Femur (tissue), 1 donor: ENCODE data around the gene ZCCHC4.
"Not testable (repeated sequence)": the region's sequence is repeated elsewhere in the genome, so short reads cannot be mapped to it uniquely, and the experiment has no call there.

Experiments
- DNase-seq: peaks from one replicate; pipeline ENCODE4 v3.0.0-alpha.2; 2017

The ZCCHC4 gene

DNA sequence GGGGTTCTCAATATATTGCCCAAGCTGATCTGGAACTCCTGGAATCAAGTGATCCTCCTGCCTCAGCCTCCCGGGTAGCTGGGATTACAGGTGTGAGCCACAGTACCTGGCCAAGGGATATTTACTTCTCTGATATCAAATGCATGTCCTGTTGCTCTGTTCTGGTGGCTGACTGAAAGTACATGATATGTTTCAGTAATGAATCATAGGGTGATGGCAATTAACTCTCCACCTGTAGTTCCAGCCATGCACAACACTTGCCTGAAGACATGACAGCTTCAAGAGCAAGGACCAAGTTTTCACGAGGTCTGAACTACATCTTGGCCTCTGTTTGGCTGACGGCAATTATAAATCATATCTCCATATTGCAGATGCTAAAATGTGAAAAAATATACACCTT lies 9.1 kb downstream of the ZCCHC4 start:
- no peak for DNase-seq

DNA sequence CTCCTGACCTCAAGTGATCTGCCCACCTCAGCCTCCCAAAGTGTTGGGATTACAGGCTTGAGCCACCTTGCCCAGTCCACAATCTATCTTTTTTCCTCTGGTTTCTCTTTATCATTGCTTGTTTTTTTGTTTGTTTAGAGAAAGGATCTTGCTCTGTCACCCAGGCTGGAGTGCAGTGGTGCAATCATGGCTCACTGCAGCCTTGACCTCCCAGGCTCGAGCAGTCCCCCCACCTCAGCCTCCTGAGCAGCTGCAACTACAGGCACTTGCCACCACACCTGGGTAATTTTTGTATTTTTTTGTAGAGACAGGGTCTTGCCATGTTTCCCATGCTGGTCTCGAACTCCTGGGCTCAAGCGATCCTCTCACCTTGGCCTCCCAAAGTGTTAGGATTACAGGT lies 15.9 kb downstream of the ZCCHC4 start:
- DNase-seq = not testable (repeated sequence)

DNA sequence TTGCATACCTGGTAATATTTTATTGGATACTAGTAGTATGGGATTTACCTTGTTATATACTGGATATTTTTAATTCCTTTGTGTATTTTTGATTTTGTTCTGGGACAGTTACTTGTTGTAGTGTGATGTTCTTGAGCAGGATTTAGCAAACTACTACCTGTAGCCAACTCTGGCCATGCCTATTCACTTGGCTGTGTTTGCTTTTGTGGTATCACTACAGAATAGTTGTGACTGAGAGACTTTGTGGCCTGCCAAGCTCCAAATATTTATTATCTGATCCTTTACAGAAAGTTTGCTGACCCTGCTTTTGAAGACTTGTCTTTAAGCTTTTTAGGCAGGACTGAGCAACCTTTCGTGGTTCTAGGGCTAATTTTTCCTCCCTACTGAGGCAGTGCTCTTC lies 17.8 kb downstream of the ZCCHC4 start:
- DNase-seq = no peak

DNA sequence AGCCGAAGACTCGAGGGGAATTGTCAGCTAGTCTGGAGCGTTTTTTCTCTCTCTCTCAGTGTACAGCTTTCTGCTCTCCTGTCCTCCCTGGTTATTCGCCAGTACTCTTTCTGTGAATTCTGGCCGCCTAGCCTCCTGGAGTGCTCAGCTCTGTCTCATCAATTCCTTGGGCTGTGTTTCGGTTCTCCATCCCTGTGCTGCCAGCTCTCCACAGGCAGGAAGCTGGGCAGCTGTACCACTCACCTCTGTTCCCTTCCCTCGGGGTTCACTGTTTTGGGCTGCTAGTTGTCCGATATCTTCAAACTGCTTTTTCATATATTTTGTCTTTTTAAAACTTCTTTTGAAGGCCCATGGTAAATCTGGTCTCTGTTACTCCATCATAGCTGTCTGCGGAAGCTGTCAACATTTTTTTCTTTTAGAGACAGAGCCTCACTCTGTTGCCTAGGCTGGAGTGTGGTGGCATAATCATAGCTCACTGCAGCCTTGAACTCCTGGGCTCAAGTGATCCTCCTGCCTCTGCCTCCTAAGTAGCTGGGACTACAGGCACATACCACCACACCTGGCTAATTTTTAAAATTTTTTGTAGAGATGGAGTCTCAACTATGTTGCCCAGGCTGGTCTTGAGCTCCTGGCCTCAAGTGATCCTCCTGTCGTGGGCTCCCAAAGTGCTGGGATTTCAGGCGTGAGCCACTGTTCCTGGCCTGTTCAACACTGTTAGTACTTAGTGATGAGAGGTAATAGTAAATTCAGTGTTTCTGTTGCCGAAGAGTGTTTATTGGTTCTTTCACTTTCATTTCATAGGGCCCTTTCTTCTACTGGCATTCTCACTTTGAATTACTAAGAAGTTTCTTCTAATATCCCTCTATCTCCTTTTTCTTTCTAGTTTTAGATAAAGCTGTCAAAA lies 18.6 kb downstream of the ZCCHC4 start:
- DNase-seq = no peak

DNA sequence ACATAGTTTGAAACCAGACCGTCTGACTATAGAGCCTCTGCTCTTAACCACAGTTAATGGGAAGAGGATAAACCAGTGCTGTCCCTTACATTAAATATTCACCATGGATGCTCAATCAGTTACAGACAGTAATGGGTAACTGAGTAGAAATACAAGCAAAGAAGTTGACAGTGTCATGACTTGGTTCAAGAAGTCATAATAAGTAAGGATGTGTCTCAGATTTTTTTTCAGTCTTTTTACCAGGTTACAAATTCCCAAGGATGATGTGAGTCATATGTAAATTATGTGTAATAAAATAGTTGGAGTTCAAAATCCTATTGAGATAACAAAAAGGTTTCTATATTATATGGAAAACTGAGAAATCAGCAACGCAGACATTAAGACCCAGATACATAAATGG lies 31.1 kb downstream of the ZCCHC4 start:
- DNase-seq = no peak

DNA sequence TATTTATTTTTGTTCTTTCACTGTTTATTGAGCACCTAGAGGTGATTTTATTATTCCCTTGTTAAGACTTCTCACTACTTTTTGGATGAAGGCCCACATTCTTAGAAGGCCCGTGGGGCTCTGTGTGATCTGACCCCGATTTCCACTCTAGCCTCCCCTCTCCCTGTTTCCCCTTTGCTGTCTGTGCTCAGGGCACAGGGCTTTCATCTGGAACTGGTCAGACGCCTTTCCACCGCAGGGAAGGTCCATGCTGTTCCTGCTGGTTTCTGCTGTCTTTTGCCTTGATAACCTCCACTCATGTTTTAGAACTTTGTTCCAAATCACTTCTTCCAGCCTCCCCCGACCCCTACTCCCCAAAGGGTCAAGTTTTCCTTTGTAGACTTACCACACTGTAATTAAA lies 33.2 kb downstream of the ZCCHC4 start:
- no peak for DNase-seq

DNA sequence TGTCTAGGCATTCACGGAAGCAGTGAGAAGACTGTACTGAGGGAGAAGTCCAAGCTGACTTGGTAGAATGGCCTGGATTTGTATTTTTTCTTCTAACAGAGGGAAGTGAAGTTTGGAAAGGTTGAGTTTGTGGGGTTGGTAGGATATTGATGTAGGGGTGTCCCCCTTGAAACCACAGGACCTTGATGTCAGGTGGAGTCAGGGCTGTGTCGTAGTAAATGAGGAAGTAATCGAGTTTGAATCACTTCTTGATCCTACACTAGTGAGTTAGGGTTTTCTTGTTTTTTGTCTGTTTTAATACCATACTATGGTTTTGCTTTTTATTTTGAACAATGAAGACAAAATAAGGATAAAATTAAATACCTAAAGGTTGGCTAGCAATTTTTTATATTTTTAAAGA lies 34.3 kb downstream of the ZCCHC4 start:
- no peak for DNase-seq

DNA sequence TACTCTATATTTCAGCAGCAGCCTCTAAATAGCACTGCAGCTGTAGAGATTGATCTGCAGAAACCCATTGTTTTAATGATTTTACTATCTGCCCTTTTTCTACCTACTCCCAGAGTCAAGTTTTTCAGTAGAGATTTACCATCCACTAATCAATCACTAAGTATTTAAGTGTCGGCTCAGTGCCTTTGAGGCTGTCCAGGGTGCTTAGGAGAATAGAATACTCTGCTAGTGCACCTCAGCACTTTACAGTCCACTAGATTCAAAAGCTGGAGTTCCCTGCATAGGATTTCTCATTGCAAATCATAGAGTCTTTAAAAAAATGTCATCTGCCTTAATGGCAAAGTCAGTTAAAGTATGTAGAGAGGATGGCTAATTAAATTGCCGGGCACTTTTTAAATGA lies 34.9 kb downstream of the ZCCHC4 start:
- DNase-seq = no peak

DNA sequence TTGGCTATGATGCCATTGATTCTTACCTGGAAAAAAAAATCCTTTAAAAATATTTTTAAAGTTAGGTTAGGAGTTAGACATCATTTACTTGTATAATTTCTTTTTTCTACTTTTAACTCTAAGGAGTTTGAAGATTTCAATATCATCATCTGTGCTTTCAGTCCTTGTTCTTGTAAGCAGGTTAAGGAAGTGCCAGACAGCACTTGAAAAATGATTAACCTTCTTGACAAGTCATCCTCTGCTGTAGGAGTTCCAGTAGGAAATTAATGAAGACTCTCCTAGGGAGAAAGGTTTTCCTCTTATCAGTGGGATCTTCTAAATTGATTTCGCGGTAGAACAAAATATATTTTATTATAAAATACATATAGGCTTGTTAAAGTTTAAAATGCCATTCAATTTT lies 35.4 kb downstream of the ZCCHC4 start:
- DNase-seq = no peak

DNA sequence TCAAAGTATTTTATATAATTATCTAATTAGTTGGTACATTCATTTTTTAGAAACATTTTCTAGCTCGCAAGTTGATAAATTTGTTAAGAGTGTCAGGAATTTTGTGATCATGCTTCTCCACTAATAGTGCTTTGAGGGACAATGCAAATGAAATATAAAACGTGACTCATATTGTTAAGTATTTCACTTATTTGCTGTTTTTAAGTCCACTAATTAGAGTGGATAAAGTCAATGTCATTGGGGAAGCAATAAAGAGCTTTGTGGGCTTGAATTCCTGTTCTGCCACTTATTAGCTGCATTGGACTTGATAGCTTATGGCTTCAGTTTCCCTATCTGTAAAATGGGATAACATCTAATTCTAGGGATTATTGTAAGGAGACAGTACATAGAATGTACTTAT lies 38.0 kb downstream of the ZCCHC4 start:
- no peak for DNase-seq

DNA sequence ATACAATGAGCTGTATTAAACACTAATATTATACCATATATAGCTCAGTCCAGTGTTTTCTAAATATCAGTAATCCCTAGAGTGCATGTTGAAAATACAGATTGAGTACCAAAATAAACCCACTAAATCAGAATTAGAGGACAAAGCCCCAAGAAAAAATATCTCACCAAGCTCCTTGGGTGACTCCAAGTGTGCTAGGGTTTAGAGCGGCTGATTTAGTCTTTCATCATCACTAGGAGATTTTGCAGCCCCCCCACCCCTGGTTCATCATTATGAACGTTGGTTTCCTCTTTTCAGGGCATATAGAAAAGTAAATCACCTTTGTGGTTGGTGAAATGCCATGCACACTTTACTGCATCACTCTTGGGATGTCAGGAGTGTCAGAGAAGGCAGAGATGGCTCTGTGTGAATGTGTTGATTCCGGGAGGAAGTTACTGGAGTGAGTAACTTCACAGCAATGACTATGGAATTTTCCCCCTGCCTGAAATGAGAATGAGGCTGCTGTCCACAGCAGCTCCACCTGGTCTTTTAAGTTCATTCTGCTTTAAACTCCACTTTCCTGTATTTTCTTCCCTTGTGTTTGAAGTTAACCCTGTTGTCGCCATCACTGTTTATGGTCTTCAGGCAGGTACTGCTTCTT lies 39.3 kb downstream of the ZCCHC4 start:
- DNase-seq = no peak

DNA sequence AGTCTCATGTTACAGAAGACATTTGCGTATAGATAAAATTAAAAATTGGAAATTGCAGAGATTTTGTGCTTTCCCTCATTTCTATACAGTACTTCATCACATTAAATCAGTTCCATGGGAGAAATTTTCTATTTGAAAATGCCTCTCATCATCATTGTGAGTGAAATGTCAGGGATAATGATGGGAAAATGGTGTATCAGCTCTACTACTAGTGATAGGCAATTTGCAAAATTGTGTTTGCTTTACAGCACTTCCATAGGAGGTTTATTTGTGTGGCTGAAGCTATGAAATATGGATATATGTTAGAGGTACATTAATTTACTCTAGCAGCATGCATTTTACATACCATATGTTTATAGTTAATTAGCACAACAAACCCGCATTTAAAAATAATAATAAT lies 43.5 kb downstream of the ZCCHC4 start:
- no peak for DNase-seq

DNA sequence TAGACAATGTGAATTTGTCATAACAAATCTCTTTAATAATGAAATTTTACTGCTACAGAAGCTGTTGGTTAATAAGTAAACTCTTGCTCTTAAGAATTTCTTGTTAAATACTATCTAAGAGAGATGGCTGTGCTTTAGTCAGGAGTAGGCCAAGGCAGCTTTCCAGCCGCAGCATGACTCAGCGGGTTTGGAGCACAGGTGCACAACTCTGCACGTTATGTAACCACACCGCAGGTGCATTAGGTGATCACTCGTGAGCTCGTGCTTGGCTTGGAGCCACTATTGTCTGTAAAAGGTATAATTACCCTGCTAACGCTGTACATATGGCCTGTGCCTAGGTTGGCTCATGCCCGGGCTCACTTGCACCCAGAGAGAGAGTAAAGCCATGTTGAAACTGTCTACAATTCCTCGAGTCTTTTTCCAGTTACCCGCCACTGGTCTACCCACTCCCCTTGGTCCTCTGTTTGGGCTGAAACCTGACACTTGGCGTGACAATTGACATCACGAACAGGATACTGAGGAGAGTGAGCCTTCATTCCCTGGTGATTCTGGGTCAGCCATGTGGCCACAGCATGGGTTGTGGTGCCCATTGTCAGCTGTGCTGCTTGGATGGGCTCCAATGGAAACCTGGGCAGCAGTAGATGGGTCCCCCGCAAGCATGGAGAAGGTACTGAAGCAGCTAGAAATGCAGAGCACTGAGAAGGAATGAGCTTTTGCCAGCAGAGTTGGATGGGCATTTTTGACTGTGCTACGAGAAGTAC lies 46.1 kb downstream of the ZCCHC4 start:
- no peak for DNase-seq

DNA sequence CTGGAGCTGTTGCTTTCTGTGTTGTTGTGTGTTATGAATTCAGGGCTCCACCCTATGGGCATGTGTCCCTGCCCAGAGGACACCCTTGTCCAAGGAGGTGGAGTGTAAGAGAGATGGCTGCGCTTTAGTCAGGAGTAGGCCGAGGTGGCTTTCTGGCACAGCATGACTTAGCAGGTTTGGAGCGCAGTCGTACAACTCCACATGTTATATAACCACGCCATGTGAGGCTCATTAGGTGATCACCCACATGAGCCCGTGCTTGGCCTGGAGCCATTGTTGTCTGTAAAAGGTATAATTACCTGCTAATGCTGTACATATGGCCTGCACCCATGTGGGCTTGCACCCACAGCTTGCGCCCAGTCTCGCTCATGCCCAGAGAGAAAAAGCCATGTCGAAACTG lies 48.7 kb downstream of the ZCCHC4 start:
- DNase-seq = no peak

DNA sequence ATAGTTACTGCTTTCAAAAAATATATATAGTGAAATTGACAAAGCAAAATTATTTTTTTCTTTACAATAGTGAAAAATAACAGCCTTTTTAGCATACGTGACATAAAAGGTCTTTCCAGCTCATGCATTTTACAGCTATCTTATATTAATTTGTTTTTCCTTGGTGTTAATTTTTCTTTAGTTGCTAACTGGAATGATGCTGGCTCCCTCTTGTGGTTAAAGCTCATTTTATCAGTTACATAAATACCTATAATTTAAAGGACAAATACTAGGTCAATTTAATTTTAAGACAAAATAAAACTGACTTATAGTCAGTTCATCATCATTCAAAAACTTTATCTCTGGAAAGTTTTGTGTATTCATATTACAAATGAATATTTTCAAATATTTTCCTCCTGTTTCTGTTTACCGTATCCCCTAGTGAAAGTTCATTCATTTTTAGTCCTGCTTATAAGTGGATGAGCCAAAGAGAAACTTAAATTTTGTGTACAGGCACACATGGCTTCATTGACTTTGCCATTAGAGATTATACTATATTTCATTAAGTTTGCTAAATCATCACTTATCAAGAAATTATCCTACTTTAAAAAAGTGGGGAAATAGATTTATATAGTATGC lies 54.5 kb downstream of the ZCCHC4 start:
- DNase-seq = no peak

DNA sequence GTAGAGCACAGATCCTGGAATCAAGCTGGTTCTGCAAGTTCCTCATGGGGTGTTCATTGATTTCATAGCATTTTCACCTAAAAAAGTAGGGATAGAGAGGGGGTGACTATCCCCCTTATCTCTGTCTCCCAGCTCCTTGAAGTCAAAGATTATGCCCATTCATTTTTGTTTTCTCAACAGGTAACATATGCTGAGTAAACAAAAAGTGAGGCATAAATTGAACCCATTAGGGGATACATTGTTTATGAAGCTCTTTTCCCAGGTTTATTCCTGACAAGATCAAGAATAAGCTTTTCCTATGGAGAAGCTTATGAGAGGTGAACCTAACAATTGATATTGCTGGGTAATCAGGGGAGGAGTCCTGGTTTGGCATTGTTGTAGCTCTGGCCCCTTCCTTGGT lies 55.3 kb downstream of the ZCCHC4 start:
- DNase-seq = no peak

DNA sequence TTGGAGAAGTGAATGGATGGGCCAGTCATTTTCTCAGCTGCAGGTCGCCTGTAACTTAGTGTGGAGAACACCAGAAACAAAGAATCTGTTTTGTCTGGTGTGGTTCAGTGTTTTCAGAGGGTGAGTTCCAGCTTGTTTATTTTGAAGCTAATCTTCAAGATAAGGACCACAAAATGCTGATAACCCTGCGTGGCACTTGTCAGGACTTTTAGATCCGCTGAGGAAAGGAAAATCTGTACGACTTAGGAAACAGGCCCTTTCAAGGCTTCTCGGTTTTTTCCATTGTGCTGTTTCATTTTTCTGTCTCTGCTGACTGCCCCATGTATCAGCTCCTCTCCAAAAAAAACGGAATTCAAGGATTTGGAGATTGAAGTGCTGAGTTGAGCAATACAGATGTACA lies 55.7 kb downstream of the ZCCHC4 start:
- no peak for DNase-seq

DNA sequence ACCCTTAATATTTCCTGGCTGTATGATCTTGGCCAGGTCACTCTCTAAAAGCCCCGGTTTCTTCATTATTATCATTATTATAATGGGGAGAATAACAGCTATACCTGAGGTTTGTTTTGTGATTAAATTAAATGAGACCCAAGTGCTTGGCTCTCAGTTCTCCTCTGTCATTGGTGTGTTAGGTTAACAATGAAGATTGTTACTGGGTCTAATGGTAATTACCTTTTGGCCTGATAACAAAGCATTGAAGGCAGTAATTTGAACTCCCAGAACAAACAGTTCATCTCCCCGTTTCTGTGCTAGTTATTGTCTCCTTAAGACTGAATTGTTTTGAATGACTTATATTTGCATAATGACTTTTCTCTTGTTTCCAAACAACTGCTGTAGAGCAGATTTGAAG lies 57.7 kb downstream of the ZCCHC4 start:
- no peak for DNase-seq

DNA sequence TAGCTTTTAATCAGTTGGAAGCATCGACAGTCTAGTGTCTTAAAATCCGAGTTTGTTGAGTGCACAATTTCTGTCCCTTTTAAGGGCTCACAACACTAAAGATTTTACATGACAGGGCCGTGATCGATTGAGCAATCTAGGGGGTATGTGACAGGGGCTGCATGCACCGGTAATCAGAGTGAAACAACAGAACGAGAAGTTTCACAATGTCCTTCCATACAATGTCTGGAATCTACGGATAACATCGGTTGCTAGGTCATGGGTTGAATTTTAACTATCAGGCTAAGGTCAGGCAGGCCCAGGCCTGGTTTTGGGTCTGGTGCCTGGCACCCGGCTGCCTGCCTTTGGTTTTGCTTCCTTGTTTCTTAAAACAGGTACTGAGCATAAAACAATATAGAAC lies 60.0 kb downstream of the ZCCHC4 start:
- DNase-seq = not testable (repeated sequence)

DNA sequence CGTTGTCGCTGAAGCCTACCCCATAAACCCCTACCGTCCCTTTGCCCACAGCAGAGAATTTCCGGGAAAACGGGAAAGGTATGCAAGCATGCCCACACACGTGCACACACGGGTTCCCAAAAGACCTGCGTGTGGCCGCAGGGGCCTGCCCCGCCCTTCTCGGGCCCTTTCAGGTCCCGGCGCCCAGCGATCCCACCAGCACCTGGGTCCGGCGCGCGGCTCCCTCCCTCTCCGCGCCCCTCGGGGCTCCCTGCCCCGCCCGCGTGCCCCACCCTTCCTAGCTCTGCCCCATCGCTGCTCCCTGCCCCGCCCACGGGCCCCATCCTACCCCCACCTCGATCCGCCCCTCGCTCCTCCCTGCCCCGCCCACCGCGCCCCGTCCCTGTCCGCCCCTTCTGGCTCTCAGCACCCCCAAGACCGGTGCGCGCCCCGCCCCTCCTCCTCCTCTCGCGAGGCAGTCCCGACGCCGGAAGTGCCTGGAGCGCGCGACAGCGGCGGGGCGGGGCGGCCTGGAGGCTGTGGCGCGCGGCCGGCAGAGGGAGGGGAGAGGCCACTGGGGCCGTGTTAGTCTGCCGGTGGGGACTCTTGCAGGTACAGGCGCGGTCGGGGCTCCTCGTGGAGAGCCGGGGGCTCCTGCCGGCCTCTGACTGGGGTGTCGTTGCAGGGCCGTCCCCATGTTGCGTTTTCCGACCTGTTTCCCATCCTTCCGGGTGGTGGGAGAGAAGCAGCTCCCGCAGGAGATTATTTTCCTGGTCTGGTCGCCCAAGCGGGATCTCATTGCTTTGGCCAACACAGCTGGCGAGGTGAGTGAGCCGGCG lies 64.4 kb downstream of the ZCCHC4 start, which contains the start of gene ANAPC4:
TSS of gene ANAPC4 (plus strand) at position 510 of the 818 bp plus-strand sequence. CDS start at position 675, 165 bp downstream.
- DNase-seq = peak; percentile 95

DNA sequence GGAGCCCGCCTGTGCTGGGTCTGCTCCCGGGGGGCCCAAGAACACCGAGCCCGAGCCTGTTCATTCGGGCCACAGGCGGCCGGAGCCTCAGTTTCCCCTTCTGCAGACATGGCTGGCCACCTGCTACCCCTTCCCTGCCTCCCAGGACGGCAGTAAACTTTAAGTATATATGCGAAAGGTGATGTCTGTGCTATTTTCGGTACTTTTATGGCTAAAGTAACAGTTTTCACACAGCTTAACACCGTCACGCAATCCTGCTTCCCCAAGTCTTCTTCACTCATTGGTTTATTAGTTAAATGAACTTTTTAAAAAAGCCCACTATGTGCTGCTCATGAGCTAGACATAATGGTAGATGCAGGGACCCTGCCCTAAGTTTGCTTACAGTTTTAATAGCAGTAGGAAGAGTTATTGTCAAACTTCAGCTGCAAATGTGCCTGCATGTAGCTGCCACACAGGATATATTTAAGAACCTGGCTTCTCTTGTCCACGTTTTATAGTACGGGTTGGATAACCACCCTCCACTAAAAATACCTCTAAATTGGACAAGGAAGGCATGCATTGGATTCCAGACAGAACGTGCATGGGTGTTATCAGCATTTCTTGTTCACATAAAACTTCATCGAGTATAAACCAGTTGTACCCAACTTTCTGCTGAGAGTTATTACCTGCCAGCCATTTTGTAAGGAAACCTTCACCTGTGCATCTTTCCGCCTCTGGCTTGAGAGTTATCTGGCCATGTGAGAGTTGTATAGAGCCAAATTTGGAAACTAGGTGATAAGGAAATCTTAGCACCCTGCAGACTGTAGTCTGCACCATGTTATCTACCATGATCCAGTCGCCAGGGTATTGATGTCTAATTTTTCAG lies 65.2 kb downstream of the ZCCHC4 start:
- DNase-seq = no peak
